Measurements from ENCODE around the gene CHST15.

The CHST15 gene

DNA sequence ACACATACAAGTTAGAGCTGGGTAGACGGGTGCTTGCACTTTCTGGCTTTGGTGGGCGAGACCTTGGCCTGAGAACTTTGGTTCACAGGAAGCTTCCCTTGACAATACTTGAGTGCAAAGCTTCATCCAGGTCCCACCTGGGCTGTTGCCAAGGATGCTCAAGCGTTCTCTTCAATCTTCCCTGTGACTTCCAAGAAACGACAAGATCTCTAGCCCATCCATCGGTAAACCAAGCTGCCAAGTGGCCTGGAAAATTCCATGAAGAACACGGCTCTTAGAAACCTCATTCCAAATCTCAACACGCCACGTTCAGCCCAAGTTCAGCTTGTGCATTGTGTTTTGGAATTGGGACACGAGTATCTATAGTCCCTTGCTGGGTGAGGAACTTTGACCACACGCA is 84.7 kb downstream of the CHST15 start:
- no peaks in the 10 kb centered on the region for H3K79me2 ChIP-seq (ENCODE audit: control insufficient read depth, low read length)

DNA sequence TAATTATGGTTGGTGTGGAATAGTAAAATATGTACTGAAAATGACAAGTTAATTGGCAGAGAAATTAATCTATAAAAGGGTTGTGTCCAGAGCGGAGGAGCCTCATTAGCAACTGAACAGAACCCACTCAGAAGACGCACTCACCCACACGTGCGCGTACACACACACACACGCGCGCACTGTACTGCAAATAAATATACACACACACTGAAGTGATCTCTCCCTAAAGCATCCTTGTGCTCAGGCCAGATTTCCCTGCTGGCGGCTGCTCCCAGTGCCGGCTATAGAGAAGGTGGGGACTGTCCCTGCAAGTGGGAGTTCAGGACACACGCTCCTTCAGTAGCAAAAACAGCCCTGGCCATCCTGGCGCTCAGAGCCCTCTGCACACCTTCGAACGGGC is 85.2 kb downstream of the CHST15 start:
- Histone ChIP-seq H3K79me2 (ENCODE audit: control insufficient read depth, low read length) (no peaks in the 10 kb centered on the region), H3K27me3 (ENCODE audit: control insufficient read depth, low read length) (no peaks in the 10 kb centered on the region)
- TF ChIP-seq, protein P1, sequence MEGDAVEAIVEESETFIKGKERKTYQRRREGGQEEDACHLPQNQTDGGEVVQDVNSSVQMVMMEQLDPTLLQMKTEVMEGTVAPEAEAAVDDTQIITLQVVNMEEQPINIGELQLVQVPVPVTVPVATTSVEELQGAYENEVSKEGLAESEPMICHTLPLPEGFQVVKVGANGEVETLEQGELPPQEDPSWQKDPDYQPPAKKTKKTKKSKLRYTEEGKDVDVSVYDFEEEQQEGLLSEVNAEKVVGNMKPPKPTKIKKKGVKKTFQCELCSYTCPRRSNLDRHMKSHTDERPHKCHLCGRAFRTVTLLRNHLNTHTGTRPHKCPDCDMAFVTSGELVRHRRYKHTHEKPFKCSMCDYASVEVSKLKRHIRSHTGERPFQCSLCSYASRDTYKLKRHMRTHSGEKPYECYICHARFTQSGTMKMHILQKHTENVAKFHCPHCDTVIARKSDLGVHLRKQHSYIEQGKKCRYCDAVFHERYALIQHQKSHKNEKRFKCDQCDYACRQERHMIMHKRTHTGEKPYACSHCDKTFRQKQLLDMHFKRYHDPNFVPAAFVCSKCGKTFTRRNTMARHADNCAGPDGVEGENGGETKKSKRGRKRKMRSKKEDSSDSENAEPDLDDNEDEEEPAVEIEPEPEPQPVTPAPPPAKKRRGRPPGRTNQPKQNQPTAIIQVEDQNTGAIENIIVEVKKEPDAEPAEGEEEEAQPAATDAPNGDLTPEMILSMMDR (IDR thresholded peaks at IDR 0.05; ENCODE audit: low read depth, low read length, poor library complexity, severe bottlenecking): no peak
- no peak for TF ChIP-seq EZH2phosphoT487 (IDR thresholded peaks at IDR 0.05; ENCODE audit: borderline replicate concordance, low read length)

More for the DNA sequence above, 84.7 kb downstream of the CHST15 start:
- Histone ChIP-seq H4K20me1 (ENCODE audit: control insufficient read depth, insufficient read depth, low read depth, low read length) (no peaks in the 10 kb centered on the region), H3K4me2 (ENCODE audit: low read length) (no peak overlapping the region), H3K9me3 (ENCODE audit: control insufficient read depth, insufficient read depth, low read length) (no peaks in the 10 kb centered on the region), H3F3A (ENCODE audit: control insufficient read depth, insufficient read depth) (no peaks in the 10 kb centered on the region), H3K4me3 (ENCODE audit: low read length) (no peak overlapping the region), H3K9me2 (replicated peaks; ENCODE audit: control insufficient read depth, low read length) (no peaks in the 10 kb centered on the region), H3K4me1 (ENCODE audit: control insufficient read depth, low read length) (no peaks in the 10 kb centered on the region), H3K36me3 (ENCODE audit: control insufficient read depth, low read length) (peaks cover 54% of the 10 kb centered on the region), H3K27me3 (ENCODE audit: control insufficient read depth, low read length) (no peaks in the 10 kb centered on the region), H3K27ac (ENCODE audit: low read depth, low read length) (no peak overlapping the region)
- TF ChIP-seq, protein P1 (IDR thresholded peaks at IDR 0.05; ENCODE audit: low read depth, low read length, poor library complexity, severe bottlenecking): no peak
- no peak for TF ChIP-seq EZH2phosphoT487 (IDR thresholded peaks at IDR 0.05; ENCODE audit: borderline replicate concordance, low read length)

DNA sequence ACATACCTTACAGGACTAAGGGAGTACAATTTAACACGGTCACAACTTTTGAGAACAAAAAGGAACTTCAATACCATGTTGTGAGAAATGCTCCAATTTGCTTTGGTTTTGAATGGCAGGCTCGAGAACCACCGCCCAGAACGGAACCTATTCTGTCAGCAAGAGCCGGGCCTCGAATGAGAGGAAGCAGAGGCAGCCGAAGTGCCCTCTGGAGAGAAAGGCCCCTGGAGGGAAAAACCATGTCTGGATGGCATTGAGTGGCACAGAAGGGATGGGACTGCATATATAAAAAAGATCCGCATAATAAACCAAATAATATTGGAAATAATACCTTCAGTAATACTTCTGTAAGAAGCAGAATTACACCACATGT is 85.6 kb downstream of the CHST15 start:
- Histone ChIP-seq H3F3A (ENCODE audit: control insufficient read depth, insufficient read depth) (no peaks in the 10 kb centered on the region), H3K9me3 (ENCODE audit: control insufficient read depth, insufficient read depth, low read length) (no peaks in the 10 kb centered on the region), H3K4me3 (ENCODE audit: low read length) (no peak overlapping the region), H3K4me2 (ENCODE audit: low read length) (no peak overlapping the region), H4K20me1 (ENCODE audit: control insufficient read depth, insufficient read depth, low read depth, low read length) (no peaks in the 10 kb centered on the region), H3K36me3 (ENCODE audit: control insufficient read depth, low read length) (peaks cover 51% of the 10 kb centered on the region), H3K4me1 (ENCODE audit: control insufficient read depth, low read length) (no peaks in the 10 kb centered on the region), H3K79me2 (ENCODE audit: control insufficient read depth, low read length) (no peaks in the 10 kb centered on the region), H3K27ac (ENCODE audit: low read depth, low read length) (no peak overlapping the region), H3K9me2 (replicated peaks; ENCODE audit: control insufficient read depth, low read length) (no peaks in the 10 kb centered on the region), H3K27me3 (ENCODE audit: control insufficient read depth, low read length) (no peaks in the 10 kb centered on the region)
- TF ChIP-seq, protein P1 (IDR thresholded peaks at IDR 0.05; ENCODE audit: low read depth, low read length, poor library complexity, severe bottlenecking): no peak
- no peak for TF ChIP-seq EZH2phosphoT487 (IDR thresholded peaks at IDR 0.05; ENCODE audit: borderline replicate concordance, low read length)

More for the DNA sequence above, 85.2 kb downstream of the CHST15 start:
- H4K20me1 ChIP-seq (ENCODE audit: control insufficient read depth, insufficient read depth, low read depth, low read length): no peaks in the 10 kb centered on the region
- H3F3A ChIP-seq (ENCODE audit: control insufficient read depth, insufficient read depth): no peaks in the 10 kb centered on the region
- H3K9me2 ChIP-seq (replicated peaks; ENCODE audit: control insufficient read depth, low read length): no peaks in the 10 kb centered on the region
- no peaks in the 10 kb centered on the region for H3K4me1 ChIP-seq (ENCODE audit: control insufficient read depth, low read length)
- no peak overlapping the region for H3K27ac ChIP-seq (ENCODE audit: low read depth, low read length)
- no peak overlapping the region for H3K4me3 ChIP-seq (ENCODE audit: low read length)
- no peak overlapping the region for H3K4me2 ChIP-seq (ENCODE audit: low read length)
- no peaks in the 10 kb centered on the region for H3K9me3 ChIP-seq (ENCODE audit: control insufficient read depth, insufficient read depth, low read length)
- peaks cover 54% of the 10 kb centered on the region for H3K36me3 ChIP-seq (ENCODE audit: control insufficient read depth, low read length)
